C4-2B (cell line): ENCODE data around the gene TREX2.
"Not testable (repeated sequence)": the region's sequence is repeated elsewhere in the genome, so short reads cannot be mapped to it uniquely, and the experiment has no call there.

Experiments used
- H3K27ac ChIP-seq: fragments of 450-650 bp; 2 replicates; pipeline ENCODE4 v1.5.1; 2017
- ZFX ChIP-seq: fragments of 450-650 bp; IDR thresholded peaks from 2 replicates; pipeline ENCODE4 v1.6.1; 2017
- TF ChIP-seq, protein P1 (sequence below): fragments of 450-650 bp; conservative IDR thresholded peaks from 2 replicates; pipeline ENCODE4 v1.5.1; 2017; ENCODE audit warnings: mild to moderate bottlenecking

The TREX2 gene

DNA sequence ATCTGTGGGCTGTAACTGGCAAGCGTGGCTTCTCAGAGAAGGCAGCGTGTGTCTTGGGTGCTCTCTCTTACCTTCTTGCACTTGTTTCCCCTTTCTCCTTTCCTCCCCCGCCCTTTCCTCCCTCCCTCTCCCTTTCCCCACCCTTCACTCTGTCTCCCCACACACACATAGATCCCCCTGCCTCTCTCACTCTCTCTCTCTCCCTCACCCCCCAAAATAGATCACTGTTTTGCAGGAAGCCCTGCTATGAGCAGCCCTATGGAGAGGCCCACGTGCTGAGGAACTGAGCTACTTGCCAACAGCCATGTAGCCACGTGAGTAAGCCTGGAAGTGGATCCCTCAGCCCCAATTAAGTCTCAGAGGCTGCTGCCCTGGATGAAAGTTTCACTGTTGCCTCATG is 40.4 kb downstream of the TREX2 start:
- H3K27ac ChIP-seq, result no peak overlapping the region
- TF ChIP-seq, protein P1, sequence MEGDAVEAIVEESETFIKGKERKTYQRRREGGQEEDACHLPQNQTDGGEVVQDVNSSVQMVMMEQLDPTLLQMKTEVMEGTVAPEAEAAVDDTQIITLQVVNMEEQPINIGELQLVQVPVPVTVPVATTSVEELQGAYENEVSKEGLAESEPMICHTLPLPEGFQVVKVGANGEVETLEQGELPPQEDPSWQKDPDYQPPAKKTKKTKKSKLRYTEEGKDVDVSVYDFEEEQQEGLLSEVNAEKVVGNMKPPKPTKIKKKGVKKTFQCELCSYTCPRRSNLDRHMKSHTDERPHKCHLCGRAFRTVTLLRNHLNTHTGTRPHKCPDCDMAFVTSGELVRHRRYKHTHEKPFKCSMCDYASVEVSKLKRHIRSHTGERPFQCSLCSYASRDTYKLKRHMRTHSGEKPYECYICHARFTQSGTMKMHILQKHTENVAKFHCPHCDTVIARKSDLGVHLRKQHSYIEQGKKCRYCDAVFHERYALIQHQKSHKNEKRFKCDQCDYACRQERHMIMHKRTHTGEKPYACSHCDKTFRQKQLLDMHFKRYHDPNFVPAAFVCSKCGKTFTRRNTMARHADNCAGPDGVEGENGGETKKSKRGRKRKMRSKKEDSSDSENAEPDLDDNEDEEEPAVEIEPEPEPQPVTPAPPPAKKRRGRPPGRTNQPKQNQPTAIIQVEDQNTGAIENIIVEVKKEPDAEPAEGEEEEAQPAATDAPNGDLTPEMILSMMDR, result no peak
- TF ChIP-seq ZFX, result no peak

DNA sequence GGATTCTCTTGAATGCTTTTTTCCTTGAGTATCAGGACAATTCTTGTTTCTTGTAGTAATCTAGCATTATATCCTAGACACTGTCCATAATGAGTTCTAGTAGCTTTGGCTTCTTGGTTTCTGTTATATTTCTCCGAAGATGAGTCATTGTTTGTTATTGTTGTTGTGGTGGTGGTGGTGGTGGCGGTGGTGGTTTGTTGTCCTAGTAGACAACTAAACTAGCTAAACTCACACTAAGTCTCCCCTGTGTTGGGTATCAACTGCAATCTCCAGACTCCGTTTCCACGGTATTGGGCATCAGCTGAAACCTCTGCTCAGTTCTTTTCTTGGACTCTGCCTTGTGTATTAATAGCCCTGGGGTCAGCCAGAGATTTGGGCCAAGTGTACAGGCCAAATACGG is 41.5 kb downstream of the TREX2 start:
- not testable (repeated sequence) for H3K27ac ChIP-seq

DNA sequence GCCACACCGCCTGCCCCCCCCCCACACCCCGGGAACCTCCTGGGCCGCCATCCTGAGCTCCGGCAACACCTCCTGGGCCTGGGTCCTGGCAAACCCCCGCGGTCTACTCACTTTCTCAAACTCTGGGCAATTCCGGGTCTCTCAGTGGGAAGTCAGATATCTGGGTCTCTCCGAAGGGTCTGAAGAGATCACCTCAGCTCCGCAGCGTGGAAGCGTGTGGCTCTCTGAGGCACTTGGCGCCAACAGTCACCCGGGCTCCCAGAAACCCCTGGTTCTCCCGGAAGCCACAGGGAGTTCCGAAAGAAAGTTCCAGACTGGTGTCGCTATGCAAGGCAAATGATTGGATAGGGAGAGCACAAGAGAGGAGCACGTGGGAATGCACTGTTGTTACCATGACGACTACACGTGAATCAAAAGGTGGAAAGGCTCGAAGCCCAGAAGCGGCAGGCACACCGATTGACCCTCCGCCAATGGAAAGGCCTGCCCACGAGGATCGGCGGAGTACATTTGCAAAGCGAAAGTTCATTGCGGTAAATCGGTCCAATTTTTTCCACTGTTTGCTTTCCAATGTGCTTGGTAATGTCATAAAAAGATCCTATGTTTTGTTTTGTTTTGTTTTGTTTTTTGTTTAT is 44.6 kb downstream of the TREX2 start, which contains the start of gene PNMA6E:
Gene PNMA6E (minus strand): TSS at position 218 of the 632 bp plus-strand sequence. CDS start 2,501 bp downstream, outside the sequence.
- no peak within 1 kb of the TSS for H3K27ac ChIP-seq
- no peak for TF ChIP-seq ZFX
- TF ChIP-seq, protein P1, result no peak

DNA sequence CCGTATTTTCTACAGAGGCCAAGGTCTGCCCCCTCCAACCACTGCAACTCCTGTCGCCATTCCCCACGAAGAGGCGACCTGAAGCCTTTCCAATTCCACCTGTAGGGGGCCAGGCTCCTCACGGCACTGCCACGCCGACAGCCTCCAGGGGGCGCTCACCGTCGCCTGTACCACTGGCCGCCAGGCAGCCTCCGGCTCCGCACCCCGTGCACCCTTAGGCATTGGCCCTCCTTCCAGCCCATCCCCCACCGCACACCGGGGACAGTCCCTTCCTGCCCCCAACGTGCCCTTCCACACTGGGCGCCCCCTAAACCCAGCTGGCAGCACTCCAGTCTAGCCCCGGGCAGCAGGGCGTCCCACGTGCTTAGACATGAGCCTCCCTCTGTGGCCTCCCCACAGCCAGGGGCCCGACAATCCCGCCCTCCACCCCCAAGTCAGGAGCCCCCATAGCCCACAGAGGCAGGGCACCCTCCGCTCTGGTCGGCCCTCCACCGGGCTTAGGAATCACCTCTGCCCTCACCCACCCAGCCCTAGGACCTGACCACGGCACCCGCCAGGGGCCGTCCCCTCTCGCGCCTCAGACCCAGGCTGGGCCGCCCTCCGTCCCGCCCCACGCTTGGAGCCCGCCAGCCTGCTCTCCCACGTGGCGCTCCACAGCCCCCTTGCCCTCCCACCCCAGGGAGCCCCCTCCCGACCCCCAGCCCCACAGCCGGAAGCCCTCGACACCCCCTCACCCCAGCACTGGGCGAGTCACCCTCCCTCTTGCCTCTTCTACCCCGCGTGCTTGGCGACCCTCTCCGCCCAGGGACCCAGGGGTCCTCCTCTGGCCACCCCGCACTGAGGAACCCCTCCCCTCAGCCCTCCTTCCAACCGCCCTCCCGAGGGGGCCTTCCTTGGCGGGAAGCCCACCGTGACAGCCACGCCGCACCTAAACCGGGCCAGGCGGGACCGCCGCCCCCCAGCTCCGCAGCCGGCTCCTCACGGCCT is 45.4 kb downstream of the TREX2 start:
- TF ChIP-seq, protein P1, result peak; percentile 84
- no peak for TF ChIP-seq ZFX
- H3K27ac ChIP-seq, result no peak overlapping the region

DNA sequence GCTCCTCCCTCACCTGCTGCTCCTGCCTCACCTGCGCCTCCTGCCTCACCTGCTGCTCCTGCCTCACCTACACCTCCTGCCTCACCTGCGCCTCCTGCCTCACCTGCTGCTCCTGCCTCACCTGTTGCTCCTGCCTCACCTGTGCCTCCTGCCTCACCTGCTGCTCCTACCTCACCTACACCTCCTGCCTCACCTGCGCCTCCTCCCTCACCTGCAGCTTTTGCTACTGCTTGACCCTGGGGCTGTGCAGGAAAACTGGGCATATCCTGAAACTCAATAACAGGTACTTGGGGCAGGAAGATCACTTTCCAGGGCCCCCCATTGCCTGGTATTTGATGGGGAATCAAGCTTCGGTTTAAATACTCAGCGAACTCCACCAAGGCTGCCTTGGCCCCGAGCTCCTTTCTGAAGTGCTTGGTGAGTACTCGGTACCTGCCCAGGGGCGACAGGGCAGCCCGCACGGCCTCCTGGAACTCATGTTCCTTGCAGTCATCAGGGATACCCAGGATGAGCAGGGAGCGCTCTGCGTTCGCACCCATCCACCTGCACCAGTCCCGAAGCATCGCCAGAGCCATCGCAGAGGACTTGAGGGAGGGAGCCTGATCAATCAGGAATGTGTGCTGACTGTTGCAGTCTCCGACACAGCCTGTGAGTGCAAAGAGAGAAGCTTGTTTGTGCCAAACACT is 47.4 kb downstream of the TREX2 start:
- H3K27ac ChIP-seq, result no peak overlapping the region
- no peak for TF ChIP-seq ZFX
- TF ChIP-seq, protein P1, result no peak

DNA sequence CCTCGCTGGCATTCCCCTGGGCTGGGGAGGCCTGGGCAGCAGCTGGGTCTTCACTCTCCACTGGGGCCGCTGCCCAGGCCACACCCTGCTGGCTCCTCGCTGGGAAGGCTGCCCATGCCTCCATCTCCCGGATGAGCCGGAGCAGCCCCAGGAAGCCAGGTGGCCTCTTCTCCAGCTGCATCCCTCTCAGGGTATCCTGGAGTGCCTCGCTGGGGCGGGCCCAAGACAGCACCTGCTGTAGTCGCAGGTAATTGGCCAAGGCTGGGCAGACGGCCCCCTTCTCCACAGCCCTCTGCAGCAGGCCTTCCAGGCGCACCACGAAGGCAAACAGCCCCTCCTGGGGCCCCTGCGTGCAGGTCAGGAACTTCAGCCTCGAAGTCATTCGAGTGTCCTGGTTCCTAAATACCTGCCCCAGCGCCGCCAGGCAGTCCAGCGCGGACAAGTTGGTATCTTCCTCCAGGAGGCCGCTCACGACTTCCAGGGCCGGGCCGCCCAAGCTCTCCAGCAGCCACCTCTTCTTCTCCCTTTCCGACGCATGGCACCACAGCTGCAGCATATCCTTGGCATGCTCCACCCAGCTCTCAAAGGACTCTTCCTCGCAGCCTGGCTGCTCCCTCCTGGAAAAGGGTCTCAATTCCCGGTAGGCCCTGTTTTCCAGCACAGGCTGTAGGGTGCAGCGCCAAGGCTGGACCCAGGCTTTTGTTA is 48.4 kb downstream of the TREX2 start:
- no peak for TF ChIP-seq ZFX
- TF ChIP-seq, protein P1, result no peak
- no peak overlapping the region for H3K27ac ChIP-seq
